Right ventricle myocardium inferior (tissue), 1 donor: ENCODE data around the gene RGL2. TPM values are rescaled to one million over a fixed set of nuclear protein-coding genes. Genes with fewer than 3 reads are reported as not detected.

Experiments
- ATAC-seq: fragments of 200-7000 bp; cut with Tn5 transposase; one replicate; pipeline ENCODE4 v1.9.1; 2020; ENCODE audit warnings: mild to moderate bottlenecking, moderate library complexity
- DNase-seq: peaks from one replicate; pipeline ENCODE4 v3.0.0; 2021; ENCODE audit errors: missing footprints
- intact Hi-C: fragments of 100-400 bp; cut with DNase I; formaldehyde crosslinking; loops from one replicate; pipeline ENCODE4 v1.11.0; 2022
- total RNA-seq: library from RNA; stranded (reverse); fragmentation: NEBNext Ultra II Directional; extraction: Animal tissue kit (Norgen Biotek cat#: 25700); gene quantifications from one replicate; pipeline ENCODE4 v1.2.1, GENCODE V29; 2021
- donor health status: DM: no; HTN: yes; CAD: no; lungs with severe emphysema.

Gene RGL2
- total RNA-seq, 1 donor from 2014 or later, result 64.5 TPM

- no peak for ATAC-seq
- no peak for DNase-seq
- intact Hi-C loops, result no loop called here
Measured at GRCh38 chr6:33318426-33319073, 19.8 kb upstream of the RGL2 start.

GRCh38 chr6:33317669-33318425 lies 19.1 kb upstream of the RGL2 start, which contains the start of gene ZBTB22:
ZBTB22 (minus strand) TSS chr6:33317744; CDS start chr6:33316916, 828 bp downstream.
- peak; percentile 82 for ATAC-seq
- intact Hi-C loops, result loop anchor here (1.0 to 2.0 kb wide), 2 partner anchors 45 to 92 kb away; partner anchors contain the start of gene RPS18

GRCh38 chr6:33317419-33317668 lies 18.6 kb upstream of the RGL2 start:
- peak; percentile 9 for ATAC-seq
- peak; percentile 80 for DNase-seq
- intact Hi-C loops, result loop anchor here (1.0 to 2.0 kb wide), 2 partner anchors 45 to 93 kb away; partner anchors contain the start of gene RPS18

More at GRCh38 chr6:33317669-33318425, 19.1 kb upstream of the RGL2 start, which contains the start of gene ZBTB22:
- peak; percentile 100 for DNase-seq

GRCh38 chr6:33316603-33317418 lies 18.1 kb upstream of the RGL2 start:
- intact Hi-C loops, result loop anchor here (1.0 to 2.0 kb wide), 2 partner anchors 44 to 93 kb away; partner anchors contain the start of gene RPS18
- no peak for DNase-seq
- ATAC-seq, result no peak

GRCh38 chr6:33315793-33316602 lies 17.3 kb upstream of the RGL2 start:
- ATAC-seq, result no peak
- intact Hi-C loops, result loop anchor here (2.0 kb wide), 2 partner anchors 17 to 43 kb away; partner anchors contain the start of genes RGL2 and RPS18
- no peak for DNase-seq

- ATAC-seq (no peak), DNase-seq (no peak)
- intact Hi-C loops, result loop anchor here (2.0 kb wide), 1 partner anchor 16 kb away; the partner anchor contains the start of gene RGL2
Measured at GRCh38 chr6:33314943-33315792, 16.4 kb upstream of the RGL2 start.

GRCh38 chr6:33314515-33314942 lies 15.8 kb upstream of the RGL2 start:
- DNase-seq (no peak), ATAC-seq (peak; percentile 21)
- intact Hi-C loops, result loop anchor here (2.0 kb wide), 1 partner anchor 16 kb away; the partner anchor contains the start of gene RGL2

GRCh38 chr6:33313709-33314514 lies 15.2 kb upstream of the RGL2 start, which contains the start of gene TAPBP:
TAPBP (minus strand) TSS chr6:33314078; CDS start chr6:33314041, 37 bp downstream.
- DNase-seq, result peak; percentile 78

GRCh38 chr6:33313105-33313708 lies 14.5 kb upstream of the RGL2 start:
- intact Hi-C loops, result no loop called here
- no peak for ATAC-seq
- peak; percentile 87 for DNase-seq

More at GRCh38 chr6:33313709-33314514, 15.2 kb upstream of the RGL2 start, which contains the start of gene TAPBP:
- ATAC-seq, result peak; percentile 11
- intact Hi-C loops, result loop anchor here (2.0 kb wide), 1 partner anchor 15 kb away; the partner anchor contains the start of gene RGL2

- ATAC-seq (no peak), DNase-seq (no peak)
Measured at GRCh38 chr6:33312361-33313104, 13.8 kb upstream of the RGL2 start.

GRCh38 chr6:33306356-33306755 lies 7.6 kb upstream of the RGL2 start:
- no peak for DNase-seq
- intact Hi-C loops, result no loop called here
- ATAC-seq, result no peak

More at GRCh38 chr6:33312361-33313104, 13.8 kb upstream of the RGL2 start:
- intact Hi-C loops, result no loop called here

- no peak for DNase-seq
- ATAC-seq, result no peak
- intact Hi-C loops, result no loop called here
Measured at GRCh38 chr6:33305052-33305451, 6.3 kb upstream of the RGL2 start.

GRCh38 chr6:33304216-33304615 lies 5.5 kb upstream of the RGL2 start:
- ATAC-seq, result no peak
- DNase-seq, result no peak
- intact Hi-C loops, result no loop called here

- ATAC-seq (no peak), DNase-seq (no peak)
- intact Hi-C loops, result no loop called here
Measured at GRCh38 chr6:33301877-33302276, 3.1 kb upstream of the RGL2 start.
